GM13977 (cell line): ENCODE measurements around the gene HIPK2.

Experiments used
- DNase-seq: peaks from one replicate; pipeline ENCODE4 v3.0.0; 2012; ENCODE audit warnings: low spot score
- in situ Hi-C: fragments of 300-500 bp; cut with MboI; formaldehyde crosslinking; loops from one replicate; pipeline ENCODE4 v1.12.0; 2022; ENCODE audit warnings: low sequenced_read_pairs, low pct_unique_long_range_greater_than_20kb, mixed read lengths, inconsistent platforms; ENCODE audit not compliant: unreplicated experiment
- TF ChIP-seq, protein P1 (sequence below): IDR thresholded peaks from 2 replicates; pipeline ENCODE4 v1.5.1; 2012; ENCODE audit warnings: mild to moderate bottlenecking, control low read depth; ENCODE audit not compliant: insufficient read depth; ENCODE audit errors: extremely low read depth, missing control alignments

HIPK2 gene

DNA sequence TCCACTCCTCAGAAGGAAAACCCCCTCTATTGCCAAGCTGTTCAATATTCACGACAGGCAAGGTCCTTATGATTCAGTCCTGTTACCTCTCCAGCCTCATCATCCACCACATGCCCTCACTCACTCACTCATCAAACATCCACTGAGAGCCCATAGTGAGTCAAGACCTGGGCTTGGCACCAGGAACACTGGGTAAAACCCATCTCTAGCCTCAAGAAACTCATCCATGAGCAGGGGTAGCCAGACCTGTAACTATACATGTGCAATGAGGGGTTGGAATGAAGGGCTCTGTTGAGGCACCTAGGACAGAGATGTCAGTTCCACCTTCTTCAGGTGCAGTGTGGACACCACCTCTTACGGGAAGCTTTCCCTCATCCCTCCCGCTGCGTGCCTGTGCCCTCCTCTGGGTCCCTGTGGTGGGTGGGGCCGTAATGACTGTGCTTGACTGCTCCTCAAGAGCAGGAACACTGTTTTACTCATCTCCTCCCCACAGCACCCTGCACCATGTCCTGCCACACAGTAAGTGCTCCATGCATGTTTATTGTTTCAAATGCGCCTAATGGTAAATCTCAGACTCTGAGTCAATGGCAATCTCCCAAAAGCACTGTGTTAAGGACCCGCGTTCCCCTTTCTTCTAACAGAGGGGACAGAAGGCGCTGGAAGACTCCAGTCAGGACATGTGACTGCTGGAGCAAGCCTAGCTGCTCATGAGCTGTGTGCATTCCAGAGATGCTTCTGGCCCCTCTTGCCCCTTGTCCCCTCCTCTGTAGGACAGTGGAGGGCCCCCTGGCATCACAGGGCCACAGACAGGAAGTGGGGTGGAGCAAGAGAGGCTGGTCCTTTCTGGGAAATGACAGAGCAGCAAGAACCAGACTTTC is 95.4 kb downstream of the HIPK2 start:
- TF ChIP-seq, protein P1, sequence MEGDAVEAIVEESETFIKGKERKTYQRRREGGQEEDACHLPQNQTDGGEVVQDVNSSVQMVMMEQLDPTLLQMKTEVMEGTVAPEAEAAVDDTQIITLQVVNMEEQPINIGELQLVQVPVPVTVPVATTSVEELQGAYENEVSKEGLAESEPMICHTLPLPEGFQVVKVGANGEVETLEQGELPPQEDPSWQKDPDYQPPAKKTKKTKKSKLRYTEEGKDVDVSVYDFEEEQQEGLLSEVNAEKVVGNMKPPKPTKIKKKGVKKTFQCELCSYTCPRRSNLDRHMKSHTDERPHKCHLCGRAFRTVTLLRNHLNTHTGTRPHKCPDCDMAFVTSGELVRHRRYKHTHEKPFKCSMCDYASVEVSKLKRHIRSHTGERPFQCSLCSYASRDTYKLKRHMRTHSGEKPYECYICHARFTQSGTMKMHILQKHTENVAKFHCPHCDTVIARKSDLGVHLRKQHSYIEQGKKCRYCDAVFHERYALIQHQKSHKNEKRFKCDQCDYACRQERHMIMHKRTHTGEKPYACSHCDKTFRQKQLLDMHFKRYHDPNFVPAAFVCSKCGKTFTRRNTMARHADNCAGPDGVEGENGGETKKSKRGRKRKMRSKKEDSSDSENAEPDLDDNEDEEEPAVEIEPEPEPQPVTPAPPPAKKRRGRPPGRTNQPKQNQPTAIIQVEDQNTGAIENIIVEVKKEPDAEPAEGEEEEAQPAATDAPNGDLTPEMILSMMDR: no peak
- no peak for DNase-seq

DNA sequence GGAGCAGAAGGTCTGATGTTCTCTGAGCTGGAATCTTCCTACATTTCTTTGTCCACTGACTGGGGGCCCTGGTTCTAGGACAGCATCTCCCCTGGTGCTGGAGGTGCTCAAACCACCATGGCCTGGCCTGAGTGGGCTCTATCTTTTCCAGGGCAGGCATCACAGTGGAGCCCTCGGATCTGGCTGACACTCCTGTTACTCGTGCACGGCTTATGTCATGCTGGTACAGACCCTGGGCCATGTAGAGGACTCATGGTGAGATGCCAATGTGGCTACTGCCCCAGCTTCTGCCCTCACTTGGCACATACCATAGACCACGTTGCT is 96.0 kb downstream of the HIPK2 start:
- in situ Hi-C loops: no loop called here
- TF ChIP-seq, protein P1: no peak
- DNase-seq: no peak

More for the DNA sequence above, 95.4 kb downstream of the HIPK2 start:
- in situ Hi-C loops: no loop called here

DNA sequence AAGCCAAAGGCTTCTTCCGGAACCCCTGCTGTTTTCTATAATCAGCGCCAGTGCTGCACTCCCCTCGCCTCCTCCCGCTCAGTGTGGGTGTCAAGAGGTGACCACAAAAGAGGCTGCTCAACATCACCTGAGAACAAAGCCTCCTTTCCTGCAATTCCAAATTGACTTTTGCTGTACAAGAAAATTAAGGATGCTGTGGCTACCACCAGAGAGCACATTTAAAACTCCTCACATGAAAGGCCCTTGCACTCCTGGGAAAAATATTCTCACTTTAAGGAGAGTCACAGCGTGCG is 96.4 kb downstream of the HIPK2 start:
- no peak for DNase-seq

DNA sequence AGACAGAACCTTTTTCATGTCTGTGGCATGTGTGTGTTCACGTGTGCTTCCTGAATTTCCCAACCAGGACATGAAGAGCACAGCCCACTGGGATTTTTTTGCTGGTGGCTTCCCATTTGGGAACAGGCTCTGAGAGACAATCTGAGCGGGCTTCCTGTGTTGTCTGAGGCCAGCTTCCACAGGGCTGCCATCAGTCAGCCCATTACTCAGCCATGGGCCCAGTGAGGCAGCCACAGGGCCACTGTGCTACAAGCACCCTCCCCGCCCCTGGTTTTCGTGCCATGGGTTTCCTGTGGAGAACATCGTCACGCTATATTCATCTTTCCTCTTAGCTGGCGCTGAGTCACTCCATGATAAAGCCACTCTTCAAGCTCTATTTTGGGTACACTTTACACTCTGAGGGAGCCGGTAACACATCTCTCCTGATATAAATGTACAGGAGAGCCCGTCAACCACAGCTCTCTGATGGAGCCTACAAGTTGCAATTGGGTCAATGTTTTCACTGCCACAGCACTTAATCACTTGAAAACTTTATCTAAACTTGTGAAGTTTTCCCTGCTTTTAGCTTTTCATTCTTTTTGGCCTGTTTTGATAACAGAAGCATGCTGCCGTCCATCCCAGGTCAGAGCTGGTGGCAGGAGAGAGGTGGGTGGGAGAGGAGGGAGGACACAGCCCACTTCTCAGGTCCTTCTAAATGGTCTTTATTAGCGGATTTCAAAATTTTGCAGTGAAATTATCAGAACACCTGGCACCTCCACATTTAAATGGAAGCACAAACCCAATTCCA is 96.9 kb downstream of the HIPK2 start:
- TF ChIP-seq, protein P1: no peak
- in situ Hi-C loops: no loop called here
- DNase-seq: no peak

More for the DNA sequence above, 96.4 kb downstream of the HIPK2 start:
- in situ Hi-C loops: no loop called here
- TF ChIP-seq, protein P1: no peak

DNA sequence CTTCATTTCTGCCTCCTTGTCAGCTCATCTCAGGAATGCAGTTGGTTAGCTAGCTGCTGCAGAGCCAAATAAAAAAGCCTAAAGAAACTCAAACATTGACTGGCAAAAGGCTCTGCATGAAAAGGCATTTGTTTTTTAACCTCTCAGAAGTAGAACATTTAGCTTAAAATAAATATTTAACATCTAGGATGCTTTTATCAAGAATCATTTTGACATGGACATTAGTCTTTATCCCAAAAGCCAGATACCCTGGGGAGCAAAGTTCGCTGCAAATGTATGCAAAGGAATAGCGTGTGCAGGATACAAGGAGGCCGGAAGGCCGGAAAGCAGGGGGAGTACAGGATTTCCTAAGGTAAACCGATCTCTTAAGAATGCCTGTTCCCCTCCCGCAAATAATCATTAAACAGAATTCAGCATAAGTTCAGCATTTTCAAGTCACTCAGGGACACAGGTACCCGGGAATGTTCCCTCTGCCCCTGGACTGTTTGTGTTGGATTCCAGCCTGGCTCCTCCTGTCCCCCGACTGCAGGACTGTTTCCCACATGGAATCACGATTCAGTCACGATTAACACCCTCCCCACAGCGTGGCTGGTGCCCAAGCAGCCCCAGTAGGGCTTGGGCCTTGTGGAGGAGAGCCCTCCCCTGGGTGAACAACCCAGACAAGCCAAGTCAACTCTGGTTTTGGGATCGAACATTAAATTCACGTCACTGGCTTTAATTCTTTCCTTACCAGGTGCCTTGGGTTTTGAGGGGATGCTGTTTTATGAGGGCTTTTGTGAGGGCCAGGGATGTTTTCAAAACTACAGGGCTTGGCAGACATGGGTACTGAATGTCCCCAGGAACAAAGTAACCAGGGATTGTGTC is 97.8 kb downstream of the HIPK2 start:
- in situ Hi-C loops: no loop called here
- no peak for DNase-seq
- TF ChIP-seq, protein P1: no peak

DNA sequence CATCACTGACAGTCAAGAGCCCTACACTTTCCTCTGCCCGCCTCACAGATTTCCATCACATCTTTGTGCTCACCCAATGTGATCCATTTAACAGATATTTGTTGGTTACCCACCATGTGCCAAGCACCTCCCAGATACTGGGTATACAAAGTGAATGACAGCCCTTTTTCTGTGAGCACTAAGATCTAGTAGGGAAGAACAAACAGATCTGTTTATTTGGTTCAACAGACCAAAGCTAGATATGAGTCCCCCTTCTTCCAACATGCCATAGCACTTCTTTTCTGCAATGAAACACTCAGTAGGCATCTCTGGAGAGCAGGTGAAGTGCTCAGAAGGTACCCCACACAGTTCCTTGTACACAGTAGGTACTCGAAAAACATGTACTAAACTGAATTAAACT is 101.4 kb downstream of the HIPK2 start:
- TF ChIP-seq, protein P1: no peak
- no peak for DNase-seq
- in situ Hi-C loops: no loop called here
